ENCODE data around the gene MEAF6. TPM values are rescaled to one million over a fixed set of nuclear protein-coding genes. Genes with fewer than 3 reads are reported as not detected.
"Not testable (repeated sequence)": the region's sequence is repeated elsewhere in the genome, so short reads cannot be mapped to it uniquely, and the experiment has no call there.

MEAF6 gene
- total RNA-seq, 1 donor from 2014 or later = 44.2 TPM

DNA sequence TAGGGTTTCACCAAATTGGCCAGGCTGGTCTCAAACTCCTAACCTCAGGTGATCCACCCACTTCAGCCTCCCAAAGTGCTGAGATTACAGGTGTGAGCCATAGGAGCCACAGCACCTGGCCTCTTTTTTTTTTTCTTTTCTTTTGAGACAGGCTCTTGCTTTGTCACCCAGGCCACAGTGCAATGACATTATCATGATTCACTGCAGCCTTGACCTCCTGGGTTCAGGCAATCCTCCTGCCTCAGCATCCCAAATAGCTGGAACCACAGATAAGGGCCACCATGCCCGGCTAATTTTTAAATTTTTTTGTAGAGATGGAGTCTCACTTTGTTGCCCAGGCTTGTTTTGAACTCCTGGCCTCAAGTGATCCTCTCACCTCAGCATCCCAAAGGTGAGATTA lies 15.3 kb upstream of the MEAF6 start:
- DNase-seq = not testable (repeated sequence)

DNA sequence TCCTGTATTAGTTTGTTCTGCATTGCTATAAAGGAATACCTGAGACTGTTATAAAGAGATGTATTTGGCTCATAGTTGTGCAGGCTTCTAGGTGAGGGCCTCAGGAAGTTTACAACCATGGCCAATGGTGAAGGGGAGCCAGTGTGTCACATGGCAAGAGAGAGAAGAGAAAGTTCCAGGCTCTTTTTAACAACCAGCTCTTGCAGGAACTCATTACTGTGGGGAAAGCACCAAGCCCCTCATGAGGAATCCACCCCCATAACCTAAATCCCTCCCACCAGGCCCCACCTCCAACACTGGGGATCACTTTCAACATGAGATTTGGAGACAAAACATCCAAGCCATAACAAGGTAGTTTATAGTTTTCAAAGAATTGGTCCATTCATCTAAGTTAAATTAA lies 5.0 kb upstream of the MEAF6 start:
- DNase-seq = no peak

DNA sequence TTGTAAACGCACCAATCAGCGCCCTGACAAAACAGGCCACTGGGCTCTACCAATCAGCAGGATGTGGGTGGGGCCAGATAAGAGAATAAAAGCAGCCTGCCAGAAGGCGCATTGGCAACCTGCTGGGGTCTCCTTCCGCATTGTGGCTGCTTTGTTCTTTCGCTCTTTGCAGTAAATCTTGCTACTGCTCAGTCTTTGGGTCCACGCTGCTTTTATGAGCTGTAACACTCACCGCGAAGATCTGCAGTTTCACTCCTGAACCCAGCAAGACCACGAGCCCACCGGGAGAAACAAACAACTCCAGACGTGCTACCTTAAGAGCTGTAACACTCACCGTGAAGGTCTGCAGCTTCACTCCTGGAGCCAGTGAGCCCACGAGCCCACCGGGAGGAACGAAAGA lies 4.4 kb upstream of the MEAF6 start:
- DNase-seq = not testable (repeated sequence)

DNA sequence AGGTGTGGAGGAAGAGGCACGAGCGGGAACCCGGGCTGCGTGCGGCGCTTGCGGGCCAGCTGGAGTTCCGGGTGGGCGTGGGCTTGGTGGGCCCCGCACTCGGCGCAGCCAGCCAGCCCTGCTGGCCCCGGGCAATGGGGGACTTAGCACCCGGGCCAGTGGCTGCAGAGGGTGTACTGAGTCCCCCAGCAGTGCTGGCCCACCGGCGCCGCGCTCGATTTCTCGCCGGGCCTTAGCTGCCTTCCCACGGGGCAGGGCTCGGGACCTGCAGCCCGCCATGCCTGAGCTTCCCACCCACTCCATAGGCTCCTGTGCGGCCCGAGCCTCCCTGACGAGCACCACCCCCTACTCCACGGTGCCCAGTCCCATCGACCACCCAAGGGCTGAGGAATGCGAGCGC lies 3.7 kb upstream of the MEAF6 start:
- not testable (repeated sequence) for DNase-seq

DNA sequence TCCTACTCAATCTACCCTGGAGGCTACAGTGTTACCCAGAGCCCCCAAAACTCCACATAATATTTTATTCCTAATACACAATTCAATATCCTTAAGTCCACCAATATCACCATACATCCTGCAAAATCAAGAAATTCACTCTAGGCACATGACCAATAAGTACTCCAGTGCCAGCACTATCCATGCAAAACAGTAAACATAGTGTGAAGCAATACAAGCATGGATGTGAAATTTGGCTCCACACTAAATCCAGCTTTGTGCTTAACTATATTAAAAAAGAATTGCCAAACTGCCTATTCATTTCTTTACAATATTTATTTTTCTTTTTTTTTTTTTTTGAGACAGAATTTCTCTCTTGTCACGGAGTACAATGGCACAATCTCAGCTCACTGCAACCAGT lies 3.0 kb upstream of the MEAF6 start:
- no peak for DNase-seq

DNA sequence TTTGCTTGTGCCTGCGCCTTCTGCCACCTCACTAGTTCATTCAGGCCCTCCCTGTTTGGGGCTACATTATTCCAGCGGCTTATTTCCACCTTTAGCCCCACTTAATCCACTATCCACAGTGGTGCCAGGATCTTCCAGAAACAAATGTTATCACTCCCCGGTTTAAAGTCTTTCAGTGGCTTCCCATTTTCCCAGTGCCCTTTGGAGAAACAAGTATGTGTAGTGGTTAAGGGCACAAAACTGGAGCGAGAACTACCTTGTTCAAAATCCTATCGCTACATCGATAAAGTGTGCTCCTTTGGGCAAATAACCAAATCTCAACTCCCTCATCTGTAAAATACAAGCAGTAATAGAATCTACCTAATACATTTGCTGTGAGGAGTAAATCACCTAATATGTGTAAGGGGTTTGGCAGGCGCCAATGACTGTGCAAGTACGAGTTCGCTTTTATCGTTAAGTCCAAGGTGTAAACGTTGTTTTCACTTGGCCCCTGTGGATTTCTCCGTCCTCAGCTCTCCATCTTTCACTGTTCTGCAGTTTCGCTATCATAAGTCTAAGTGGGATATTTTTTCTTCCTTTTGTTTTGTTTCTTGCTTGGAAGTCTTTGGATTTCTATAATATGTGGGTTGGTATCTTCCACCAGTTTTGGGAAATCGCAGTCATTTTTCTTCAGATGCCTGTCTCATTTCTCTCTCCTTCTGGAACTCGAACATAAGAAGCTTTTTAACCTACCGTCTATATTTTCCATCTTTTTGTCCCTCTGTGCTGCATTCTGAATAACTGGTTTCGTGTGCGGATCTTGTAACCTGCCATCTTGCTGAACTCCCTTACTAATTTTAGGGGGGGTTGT lies 844 bp upstream of the MEAF6 start:
- no peak for DNase-seq

DNA sequence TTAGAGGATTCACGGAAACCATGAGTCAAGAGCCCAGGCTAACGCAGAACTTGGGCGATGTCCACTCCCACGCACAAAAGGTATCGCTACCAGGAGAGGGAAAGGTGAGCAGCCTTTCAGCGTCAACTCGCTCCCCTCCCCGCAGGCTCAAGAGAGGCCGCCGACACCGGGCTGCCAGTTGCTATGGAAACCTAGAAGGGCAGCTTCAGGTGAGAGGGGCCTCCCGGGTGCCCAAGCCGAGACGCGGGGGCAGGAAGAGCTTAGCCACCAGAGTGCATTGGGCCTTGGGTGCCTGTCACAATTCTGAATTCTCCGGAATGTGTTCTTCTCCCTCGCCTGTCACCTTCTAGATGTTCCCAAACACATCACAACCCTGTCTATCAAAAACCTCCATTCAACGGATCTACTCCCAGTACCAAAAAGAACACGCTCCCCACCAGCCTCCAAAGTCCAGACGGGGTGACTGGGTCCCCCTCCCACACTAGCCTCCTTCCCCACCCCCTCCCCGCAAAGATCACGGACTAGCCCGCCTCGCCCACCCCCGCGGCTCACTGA lies 694 bp downstream of the MEAF6 start:
- no peak for DNase-seq

DNA sequence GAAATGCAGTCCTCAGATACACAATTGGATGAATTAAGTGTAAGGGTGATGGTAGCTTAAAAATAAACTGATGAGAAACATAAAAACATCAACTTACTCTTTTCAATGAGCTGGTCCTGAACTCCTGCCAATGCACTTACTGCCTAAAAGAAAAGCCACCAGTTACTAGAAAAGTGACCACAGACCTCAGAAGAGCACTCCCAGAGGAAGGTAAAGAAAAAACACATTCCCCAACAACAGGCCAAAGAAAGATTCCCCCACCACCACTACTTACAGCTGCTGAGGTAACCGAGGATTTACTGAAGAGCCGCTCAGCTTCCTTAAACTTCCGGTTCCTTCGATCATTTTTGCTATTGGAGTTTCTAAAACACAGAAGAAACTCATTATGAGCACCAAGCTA lies 5.4 kb downstream of the MEAF6 start:
- no peak for DNase-seq

DNA sequence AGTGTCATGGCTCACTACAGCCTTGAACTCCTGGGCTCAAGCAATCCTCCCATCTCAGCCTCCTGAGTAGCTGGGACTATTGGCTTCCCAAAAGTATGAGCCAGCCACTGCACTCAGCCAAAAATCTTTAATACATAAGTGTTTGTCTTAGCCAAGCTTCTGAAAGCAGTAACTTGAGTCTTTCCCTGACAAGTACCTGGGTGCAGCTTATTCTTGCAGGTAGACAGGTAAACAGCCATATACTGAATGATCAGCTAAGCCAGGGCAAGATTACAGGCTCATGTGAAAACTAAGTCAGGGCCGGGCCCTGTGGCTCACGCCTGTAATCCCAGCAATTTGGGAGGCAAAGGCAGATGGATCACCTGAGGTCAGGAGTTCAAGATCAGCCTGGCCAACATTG lies 7.8 kb downstream of the MEAF6 start:
- no peak for DNase-seq

DNA sequence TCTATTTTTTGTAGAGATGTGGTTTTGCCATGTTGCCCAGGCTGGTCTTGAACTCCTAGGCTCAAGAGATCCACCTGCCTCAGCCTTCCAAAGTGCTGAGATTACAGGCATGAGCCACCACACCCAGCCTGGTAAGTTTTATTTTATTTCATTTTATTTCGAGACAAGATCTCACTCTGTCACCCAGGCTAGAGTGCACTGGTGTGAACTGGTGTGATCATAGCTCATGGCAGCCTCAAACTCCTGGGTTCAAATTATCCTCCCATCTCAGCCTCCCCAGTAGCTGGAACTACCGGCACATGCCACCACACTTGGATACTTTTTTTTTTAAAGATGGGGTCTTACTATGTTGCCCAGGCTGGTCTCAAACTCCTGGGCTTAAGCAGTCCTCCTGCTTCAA lies 11.8 kb downstream of the MEAF6 start:
- not testable (repeated sequence) for DNase-seq

DNA sequence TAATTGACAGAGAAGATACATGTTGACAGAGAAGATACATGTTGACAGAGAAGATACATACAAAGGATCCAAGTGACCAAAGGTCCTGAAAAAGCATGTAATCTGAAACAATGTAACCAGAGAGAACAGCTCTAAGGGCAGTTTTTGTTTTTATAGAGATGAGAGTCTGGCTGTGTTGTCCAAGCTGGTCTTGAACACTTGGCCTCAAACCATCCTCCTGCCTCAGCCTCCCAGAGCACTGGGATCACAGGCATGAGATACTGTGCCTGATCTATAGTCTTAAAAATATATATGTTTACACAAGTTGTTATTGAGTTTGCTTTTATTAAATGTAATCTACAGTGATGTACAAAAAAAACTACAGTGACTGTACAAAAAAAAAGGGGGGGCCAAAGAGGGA lies 12.5 kb downstream of the MEAF6 start:
- DNase-seq = no peak

DNA sequence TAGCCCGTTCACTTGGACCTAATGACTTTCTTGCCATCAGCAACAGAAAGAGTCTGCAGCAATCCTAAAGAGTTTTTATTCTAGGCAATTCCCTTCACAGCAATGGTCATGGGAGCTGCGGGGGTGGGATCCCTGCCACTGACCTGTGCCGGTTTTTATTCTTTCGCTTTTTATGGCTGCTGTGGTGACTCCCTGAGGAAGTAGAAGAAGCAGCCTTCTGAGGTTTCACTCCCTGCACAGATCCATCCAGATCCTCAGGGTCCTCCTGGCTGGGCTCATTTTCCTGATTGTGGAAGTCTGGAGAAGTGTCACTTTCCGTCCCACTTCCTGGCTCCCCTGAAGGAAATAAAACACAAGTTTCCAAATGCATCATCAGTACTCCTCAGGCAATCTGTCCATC lies 12.9 kb downstream of the MEAF6 start:
- no peak for DNase-seq

DNA sequence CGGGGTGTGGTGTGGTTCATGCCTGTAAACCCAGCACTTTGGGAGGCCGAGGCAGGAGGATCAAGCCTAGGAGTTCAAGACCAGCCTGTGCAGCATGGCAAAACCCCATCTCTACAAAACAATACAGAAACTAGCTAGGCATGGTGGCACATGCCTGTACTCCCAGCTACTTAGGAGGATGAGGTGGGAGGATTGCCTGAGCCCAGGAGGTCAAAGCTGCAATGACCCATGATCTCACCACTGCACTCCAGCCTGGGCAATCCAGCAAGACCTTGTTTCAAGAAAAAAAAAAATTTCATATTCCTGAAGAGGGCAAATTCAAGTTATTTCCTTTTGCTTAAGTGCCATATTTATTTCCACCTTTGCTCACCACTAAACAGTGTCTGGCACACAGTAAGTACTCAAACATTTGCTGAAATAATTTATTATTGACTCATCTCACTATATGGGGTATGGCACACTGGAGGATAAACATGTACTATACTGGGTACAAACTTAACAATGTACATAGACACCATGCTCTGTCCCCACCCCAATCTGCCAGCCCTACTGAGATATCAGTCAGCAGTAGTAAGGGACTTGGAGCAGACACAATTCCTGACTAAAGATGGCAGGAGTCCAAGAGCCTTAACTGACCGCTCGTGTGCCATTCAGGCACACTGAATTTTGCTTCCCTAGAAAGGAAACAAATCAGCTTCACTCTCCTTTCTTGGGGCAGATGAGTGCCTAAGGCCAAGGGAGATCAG lies 15.5 kb downstream of the MEAF6 start:
- no peak for DNase-seq

DNA sequence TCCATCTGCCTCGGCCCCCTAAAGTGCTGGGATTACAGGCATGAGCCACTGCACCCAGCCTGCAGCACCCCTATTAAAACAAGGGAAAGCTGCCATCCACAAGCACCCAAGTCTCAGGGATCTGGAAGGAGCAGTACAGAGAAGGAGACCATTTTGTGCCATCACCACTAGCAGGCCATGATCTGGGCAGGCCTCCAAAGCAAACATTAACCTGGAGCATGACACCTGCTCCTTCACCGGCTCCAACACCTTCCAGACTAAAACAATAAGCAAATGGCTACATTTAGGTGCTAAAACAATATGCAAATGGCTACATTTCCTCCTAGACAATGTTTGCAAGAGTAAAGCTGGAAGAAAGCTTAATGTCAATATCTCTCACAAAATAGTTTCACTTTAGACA lies 16.7 kb downstream of the MEAF6 start:
- DNase-seq = no peak

DNA sequence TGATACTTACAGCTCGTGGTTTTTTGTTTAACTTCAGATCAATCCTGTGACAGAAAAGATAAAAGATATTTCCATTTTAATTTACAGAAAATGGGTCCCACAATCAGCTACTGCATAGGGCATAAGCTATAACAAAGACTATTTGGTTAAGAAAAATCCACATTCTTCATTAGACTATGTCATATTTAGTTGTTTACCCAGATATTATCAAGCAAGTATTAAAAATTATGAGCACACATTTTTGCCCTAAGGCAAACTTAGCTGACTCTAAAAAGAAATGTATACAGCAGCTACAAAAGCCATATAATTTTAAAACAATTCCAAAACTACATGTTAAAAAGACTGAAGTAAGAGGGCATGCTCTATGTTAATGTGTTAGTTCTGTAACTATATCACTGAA lies 18.7 kb downstream of the MEAF6 start:
- no peak for DNase-seq

DNA sequence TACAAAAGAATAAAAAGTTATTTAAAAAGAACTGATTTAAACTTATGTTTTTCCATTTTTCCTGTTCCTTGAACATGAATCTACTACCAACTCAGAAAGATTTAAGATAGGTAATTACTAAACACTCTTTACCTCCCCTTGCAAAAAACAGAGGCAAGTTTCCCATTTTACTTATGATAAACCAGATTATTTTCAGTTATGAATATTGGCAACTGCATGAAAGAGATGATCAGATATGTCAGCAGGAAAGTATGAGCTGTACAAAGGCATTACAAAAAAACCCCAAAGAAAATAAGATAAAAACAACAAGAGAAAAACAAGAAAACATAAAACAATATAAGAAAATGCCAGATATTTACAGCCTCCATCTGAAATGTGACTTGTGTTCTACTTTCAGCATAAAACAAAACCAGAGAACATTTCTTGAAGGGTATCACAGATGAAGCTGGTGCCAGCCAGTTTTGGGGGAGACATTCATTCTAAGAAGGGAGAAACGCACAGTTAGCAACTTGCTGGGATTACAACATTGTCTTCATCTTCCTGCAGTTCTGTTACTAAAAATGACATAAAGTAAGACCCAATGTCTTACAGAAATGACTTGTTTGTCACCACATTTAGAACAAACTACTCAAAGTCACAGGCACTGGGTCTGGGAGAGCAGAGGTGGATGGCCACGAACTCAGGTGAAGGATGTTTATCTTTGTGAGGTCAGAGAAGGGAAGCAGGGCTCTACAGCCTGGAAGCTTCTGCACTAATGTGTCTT lies 21.0 kb downstream of the MEAF6 start:
- no peak for DNase-seq

DNA sequence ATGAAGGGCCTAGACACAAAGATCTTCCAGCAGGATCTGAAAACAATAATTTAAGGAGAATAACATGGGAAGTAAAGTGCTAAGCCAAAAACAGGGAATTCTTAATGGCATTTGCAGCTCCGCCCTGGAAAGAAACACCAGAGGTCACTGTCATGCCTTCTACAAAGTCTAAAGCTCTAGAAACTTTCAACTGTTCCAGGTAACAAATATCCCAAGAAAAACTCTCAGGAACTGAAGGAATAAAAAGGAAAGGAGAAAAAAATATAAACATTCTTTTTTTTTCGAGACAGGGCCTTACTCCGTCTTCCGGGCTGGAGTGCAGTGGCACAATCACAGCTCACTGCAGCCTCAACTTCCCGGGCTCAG lies 27.0 kb downstream of the MEAF6 start:
- no peak for DNase-seq

DNA sequence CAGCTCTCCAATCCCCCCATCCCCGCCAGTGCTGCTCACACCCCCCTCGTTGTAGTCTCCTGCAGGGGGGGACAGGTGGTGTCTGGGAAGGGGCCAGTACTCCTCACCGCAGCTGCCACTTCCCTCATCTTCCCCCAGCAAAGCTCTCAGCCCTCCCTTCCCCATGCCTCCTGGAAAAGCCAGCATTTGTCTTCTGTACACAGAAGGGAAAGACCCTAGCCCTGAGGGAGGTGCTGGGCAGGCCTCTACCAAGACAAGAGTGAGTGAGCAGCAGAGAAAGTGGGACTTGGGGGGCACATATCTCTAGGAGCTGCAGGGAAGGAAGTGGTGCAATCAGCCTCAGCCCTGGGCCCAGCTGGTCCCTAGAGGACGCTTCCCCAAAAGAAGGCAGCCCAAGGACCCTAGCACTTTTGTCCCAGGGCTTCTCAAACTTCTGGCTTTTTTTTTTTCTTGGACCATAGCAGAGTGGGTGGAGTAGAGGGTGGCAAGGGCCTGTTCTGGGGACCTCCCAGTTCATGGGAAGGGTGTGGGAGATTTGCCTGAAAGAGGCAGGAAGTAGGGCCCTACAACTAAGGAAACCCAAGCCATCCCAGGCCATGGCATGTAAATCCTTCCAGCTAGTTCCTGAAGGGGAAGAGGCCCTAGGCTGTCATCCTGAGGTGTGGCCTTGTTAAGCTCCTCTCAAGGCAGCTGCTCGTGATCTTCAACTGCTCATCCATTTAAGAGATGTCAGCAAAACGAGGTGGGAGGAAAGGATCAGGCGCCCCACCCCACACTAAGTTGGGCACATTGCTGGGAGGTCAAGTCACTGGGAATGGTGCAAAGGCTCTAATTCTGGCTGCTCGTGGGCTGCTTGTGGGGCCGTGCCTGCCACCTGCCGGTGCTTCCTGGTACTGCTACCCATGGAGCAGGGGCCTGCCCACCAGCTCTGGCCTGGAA lies 27.6 kb downstream of the MEAF6 start:
- DNase-seq = peak; percentile 34

DNA sequence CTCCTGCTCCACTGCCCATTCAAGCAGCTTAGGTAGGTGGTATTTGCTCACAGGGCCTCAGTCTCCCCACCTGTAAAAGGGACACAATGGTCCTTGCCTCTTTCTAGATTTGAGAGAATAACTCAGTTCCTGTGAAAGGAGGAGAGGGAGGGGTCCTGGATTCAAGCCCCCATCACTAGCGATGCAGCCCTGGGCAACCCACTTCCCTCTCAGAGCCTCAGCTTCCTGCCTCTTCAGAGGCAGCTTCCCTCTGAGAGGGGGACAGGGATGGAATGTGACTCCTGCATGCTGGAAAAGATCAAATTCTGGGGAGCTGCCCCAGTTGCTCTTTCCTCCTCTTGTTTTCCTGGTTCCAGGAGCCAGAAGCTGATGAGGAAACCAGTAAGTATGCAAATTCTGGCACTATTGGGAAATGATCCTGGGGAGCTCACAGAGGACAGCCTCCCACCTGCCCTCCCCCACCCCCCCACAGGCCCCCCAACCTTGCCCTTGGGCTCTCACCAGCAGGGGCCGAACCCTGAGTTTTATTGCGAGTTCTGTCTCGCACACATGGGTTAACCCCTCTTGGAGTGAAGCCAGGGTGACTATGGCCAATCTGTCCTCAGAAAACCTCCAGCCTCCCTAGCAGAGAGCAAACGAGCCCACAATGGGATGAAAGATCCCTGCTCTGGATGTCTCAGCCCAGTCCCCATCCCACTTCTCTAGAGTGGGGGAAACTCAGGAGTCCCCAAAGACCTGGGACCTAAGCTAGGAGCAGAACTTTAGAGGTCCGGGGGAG lies 28.5 kb downstream of the MEAF6 start:
- DNase-seq = no peak

DNA sequence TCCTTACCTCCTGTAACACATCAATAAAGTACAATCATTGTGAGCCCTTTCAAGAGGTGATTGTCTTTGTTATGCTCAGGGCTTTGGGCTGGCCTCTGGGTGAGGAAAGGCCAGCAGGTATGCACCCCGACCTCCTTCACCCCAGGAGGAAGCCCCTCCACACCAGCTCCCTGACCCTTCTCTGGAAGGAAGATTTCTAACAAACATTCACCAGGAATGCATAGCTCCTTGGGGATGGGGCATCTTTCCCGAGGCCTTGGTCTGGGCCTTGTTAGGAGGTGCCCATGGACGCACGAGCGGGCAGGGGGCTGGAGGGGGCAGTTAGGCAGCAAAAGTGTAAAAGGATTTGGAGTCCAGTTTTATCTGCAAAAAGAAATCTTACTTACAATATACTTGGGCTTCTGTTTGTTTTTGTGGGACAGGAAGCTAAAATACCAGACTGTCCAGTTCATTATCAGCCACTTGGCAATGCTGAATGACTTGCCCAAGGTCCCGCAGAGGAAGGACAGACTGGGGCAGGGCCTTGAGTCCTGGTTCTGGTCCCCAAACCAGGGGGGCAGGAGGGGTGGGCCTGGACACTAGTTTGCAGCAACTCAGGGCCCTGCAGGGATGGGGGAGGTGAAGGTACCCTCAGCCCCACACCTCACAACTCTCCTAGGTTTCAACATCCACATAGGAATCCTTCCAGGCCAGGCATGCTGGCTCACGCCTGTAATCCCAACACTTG lies 30.1 kb downstream of the MEAF6 start:
- DNase-seq = no peak
